Hepatic stellate cell (primary cell): ENCODE data around the gene SLC16A6.
"Not testable (repeated sequence)": the region's sequence is repeated elsewhere in the genome, so short reads cannot be mapped to it uniquely, and the experiment has no call there.

ENCODE experiments used
- DNase-seq: peaks from one replicate; pipeline ENCODE4 v3.0.0; 2011; ENCODE audit warnings: low spot score

Gene SLC16A6, protein sequence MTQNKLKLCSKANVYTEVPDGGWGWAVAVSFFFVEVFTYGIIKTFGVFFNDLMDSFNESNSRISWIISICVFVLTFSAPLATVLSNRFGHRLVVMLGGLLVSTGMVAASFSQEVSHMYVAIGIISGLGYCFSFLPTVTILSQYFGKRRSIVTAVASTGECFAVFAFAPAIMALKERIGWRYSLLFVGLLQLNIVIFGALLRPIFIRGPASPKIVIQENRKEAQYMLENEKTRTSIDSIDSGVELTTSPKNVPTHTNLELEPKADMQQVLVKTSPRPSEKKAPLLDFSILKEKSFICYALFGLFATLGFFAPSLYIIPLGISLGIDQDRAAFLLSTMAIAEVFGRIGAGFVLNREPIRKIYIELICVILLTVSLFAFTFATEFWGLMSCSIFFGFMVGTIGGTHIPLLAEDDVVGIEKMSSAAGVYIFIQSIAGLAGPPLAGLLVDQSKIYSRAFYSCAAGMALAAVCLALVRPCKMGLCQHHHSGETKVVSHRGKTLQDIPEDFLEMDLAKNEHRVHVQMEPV

DNA sequence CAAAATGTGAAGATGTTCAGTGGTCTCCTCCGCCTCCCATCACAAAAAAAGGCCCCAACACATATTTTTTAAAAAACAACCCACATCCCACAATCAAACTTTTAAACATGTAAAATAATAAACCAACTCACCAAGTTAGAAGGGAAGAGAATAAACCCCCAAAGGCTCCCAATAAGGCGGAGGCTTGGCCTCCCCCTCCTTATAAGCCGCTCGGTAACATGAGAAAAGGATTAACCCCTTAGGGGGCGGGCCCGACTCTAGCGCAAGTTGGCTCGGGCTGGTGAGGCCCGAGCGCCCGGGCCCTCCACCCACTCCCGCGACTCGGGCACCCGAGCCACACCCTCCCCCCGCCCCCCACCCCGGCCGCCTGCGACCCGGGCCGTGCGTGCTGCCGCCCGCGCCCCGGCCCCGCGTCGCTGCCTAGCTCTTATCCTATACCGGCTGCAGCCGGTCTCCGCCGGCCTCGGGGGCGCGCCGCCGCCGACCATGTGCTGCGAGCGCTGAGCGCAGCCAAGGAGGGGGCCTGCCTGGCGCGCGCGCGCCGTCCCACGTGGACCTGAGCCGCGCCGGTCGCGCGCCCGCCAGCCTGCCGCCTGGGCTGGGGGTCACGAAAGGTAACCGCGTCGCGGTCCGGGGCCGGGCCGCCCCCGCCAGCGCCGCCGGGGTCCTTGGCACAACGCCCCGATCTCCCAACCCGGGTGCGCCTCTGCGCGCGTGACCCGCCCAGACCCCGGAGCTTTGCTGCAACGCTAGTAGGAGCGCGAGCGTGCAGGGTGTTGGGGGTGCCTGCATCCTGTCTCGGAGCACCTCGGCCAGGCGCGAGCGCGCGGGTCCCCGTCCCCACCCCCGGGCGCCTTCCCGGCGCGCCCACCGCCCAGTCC, at the start of gene SLC16A6, which contains the start of gene ARSG:
TSS of gene SLC16A6 (minus strand) at position 173 of the 881 bp plus-strand sequence. CDS start 12,807 bp downstream, outside the sequence.
TSS of gene ARSG (plus strand) at position 541 of the 881 bp plus-strand sequence. CDS start 15,999 bp downstream, outside the sequence.
- DNase-seq = peak; percentile 34

DNA sequence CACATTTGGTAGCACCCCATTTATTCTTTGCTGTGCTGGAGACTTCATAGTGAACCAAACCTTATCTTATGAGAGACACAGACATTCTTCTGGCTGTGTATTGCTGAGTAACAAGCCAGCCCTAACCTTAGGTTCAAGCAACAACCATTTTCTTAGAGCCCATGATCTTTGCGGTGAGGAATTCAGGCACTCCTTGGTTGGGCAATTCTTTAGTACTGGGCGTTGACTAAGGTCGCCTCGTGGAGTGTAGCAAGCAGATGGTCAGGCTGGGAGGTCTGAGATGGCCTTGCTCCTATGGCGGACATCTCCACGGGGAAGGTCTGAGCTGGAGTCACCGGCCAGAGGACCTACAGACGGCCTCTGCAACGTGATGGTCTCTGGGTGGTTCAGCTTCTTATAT, 43.5 kb upstream of the SLC16A6 start:
- no peak for DNase-seq

DNA sequence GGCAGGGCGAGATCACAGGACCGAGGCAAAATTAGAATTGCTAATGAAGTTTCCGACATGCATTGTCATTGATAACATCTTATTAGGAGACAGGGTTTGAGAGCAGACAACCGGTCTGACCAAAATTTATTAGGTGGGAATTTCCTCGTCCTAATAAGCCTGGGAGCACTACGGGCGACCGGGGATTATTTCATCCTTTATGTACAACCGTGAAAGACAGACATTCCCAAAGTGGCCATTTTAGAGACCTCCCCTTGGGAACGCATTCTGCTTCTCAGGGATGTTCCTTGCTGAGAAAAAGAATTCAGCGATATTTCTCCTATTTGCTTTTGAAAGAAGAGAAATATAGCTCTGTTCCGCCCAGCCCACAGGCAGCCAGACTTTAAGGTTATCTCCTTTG, 41.0 kb upstream of the SLC16A6 start:
- DNase-seq = not testable (repeated sequence)

- no peak for DNase-seq
These were observed 38.4 kb upstream of the SLC16A6 start for GRCh38 chr17:68329331-68329730.

GRCh38 chr17:68328676-68329075, 37.7 kb upstream of the SLC16A6 start:
- no peak for DNase-seq

GRCh38 chr17:68327823-68328557, 37.1 kb upstream of the SLC16A6 start:
- DNase-seq = no peak

DNA sequence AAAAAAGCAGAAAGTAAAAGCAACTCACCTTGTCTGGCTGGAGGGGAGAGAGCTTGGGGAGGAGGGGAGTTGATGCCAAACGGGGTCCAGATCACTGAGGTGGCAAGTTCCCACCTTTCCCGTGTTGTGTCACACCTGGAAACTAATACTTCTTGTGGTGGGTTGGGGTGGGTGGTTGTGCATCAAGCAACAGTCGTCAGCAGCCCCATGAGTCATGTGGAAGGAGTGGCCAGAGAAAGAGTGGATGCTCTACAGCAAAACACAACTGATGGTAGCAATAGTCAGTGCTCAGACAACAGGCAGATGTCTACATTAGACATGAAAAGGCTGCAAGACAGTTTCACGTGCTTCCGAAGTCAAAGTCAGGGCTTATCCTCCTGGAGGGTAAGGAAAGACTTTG, 35.8 kb upstream of the SLC16A6 start:
- no peak for DNase-seq

DNA sequence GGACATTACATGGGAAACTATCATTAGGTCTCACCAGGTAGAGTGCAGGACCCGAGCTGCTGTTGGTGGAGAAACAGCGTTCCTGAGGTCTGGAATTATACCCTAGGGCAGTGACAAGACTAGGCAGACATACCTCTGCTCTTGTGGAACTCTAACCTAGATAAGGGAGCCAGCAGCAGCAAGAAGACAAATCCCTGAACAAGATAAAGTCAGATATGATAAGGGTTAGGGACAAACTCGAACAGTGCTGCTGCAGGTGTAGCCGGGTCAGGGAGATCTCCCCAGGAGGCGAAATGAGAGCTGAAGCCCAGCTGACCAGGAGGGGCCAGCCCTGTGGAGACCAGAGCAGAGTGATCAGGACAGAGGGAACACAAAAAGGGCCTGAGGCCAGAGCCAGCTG, 35.0 kb upstream of the SLC16A6 start:
- DNase-seq = no peak

GRCh38 chr17:68324654-68325336, 33.9 kb upstream of the SLC16A6 start:
- no peak for DNase-seq

DNA sequence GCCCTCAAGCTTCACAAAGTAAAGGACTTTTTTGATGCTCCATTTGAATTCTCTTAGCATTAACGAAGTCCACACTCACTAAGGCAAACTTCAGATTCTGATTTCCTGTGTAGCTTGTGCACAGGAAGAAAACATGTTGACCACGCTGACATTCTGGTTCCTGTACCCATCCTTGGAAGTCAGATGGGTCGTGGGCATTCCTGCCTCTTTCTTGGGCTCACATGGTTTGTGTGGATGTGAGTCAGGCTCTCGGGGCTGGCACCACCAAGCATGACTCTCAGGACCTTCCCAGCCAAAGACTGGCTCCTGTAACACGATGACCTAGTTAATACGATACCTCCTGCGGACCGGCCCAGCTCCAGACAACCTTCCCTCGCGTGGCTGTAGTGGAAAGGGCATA, 33.2 kb upstream of the SLC16A6 start:
- no peak for DNase-seq

DNA sequence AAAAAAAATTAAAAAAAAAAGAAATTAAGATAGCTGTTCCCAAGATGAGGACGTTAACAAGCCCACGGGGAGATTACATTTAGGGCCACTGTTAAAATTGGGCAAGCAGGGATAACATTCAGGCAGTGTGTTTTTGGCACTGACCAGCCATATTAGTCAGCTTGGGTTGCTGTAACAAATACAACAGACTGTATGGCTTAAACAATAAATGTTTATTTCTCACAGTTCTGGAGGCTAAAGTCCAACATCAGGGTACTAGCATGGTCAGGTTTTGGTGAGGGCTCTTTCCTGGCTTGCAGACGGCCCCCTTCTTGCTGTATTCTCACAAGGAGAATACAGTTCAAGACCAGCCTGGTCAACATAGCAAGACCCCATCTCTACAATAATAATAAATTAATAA, 31.7 kb upstream of the SLC16A6 start:
- DNase-seq = no peak

GRCh38 chr17:68321556-68321954, 30.6 kb upstream of the SLC16A6 start:
- no peak for DNase-seq

DNA sequence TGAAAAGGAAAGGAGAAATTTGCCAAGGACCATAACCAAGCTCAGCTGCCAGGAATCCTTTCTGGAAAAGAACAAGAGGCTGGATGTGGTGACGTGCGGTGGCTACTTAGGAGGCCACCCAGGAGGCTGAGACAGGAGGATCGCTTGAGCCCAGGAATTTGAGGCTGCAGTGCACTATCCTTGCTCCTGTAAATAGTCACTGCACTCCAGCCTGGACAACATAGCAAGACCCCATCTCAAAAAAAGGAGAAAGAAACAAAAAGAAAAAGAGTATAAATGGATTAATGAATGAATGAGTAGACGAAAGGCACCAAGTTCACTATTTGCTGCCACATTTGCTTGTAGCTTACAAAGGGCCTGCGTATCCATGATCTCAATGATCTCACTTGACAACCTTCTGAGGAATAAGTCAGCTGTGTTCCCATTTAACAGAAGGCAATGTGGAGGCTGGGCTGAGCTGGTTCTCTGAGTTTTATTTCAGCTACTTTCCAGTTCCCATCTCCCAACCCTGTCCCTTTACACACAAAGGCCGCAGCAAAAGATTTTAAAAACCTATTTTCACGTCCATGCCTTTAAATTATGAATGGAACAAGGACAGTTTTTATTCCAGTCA, 30.1 kb upstream of the SLC16A6 start:
- no peak for DNase-seq

DNA sequence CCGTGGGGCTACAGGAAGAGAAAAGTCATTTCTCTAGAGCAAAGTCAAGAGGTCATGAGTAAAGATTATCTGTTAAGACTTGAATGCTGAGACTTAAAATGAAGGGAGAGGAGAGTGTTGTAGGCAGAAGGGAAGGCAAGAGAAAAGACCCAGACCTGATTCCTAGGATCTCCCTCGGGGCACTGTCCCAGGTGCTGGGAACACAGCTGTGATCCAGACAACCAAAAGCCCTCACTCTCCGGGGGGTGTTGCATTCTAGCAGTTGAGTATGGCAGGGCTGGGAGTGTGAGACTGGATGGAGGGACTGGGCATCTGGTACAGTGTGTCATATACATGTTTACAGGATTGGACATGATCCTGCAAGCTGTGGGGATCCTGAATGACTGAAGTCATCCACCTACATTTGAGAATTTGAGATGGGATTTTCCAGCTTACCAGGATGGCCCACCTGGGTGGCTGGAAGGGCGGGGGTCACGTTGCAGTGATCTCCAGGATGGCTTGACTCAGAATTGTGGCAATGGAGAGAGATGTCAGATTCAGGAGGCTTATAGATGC, 29.5 kb upstream of the SLC16A6 start:
- DNase-seq = no peak

GRCh38 chr17:68319410-68320162, 28.7 kb upstream of the SLC16A6 start:
- no peak for DNase-seq

GRCh38 chr17:68318103-68318991, 27.4 kb upstream of the SLC16A6 start:
- peak; percentile 64 for DNase-seq

DNA sequence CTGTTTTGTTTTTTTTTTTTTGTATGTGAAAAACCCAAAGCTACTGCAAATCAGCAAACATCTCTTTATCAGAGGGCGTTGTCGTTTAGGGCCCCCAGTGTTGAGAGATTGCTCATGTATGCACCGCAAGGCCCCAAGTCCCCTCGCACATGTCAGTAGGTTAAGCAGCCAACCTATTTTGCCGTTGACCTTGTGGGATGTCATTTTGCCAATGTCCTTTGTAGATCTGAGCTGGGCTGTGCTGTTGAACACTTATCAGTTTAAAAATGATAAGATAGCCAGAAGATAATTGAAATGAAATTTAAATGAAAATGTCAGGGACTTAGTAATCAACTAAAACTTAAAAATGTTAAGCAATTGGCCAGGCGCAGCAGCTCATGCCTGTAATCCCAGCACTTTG, 26.5 kb upstream of the SLC16A6 start:
- DNase-seq = no peak

DNA sequence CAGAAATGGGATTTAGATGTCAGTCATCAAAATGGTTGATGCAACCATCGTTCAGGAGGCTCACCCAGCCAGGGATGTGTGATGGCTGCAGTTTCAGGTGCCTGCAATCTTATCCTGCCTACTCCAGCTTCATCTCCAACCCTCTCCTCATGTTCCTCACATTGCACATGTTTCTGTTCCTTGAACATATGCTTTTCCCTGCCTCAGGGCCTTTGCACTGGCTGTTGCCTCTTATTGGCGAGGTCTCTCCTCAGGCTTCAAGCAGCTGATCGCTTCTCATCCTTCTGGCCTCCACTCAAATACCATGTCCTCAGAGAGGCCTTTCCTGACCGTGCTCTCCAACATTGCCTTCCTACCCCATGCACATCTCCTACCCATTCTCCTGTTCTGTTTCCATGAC, 25.0 kb upstream of the SLC16A6 start:
- no peak for DNase-seq
